Measurements from ENCODE around the gene PDAP1. TPM values are rescaled to one million over a fixed set of nuclear protein-coding genes. Genes with fewer than 3 reads are reported as not detected.
A peak's percentile ranks its signal among the peaks of the same experiment; 100 is the strongest.

The PDAP1 gene
- total and polyA plus RNA-seq, 2 of the 8 experiments (the other 6 are each of a cell fraction or from before 2014, with no cell fraction given) = 26.6 to 169 TPM

DNA sequence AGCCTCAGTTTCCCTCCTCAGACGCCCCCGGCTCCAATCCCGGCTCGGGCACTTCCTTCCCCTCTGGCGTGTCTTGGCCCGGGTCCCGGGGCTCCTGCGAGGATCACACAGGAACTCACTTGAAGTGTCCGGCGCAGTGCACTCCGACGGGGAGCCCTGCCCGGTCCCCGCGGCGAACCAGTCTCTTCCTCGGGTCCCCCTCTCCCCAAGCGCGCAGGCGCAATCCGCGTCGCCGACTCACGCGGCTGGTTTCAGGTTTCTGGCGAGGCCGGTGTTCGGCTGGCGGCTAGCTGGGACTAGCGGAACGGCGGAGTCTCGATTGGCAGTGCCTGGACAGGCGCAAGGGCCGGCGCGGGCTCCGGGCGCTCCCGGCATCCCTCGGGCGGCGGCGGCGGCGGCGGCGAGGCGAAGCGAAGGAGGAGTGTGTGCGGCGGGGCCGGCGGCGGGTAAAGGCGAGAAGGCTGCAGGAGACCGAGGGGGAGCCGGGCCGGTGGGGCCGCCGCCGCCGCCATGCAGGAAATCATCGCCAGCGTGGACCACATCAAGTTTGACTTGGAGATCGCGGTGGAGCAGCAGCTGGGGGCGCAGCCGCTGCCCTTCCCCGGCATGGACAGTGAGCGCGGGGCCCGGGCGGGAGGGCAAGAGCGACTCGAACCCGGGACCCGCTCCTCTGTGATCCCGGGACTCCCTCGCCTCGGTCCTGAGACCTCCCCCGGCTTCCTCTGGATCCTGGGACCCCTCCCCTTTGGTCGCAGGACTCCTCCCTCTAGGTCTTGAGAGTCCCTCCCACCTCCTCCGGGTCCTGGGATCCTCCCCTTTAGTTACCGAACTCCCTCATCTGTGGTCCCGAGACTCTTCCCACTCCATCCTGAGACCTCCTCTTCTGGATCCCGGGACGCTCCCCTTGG, 30.4 kb upstream of the PDAP1 start, which contains the start of the genes CPSF4 and PTCD1 (continued):
- TF ChIP-seq RFX5 (IDR thresholded peaks at IDR 0.05; ENCODE audit: borderline replicate concordance, low read depth, low read length) (no peak), ZNF274 (IDR thresholded peaks at IDR 0.05; ENCODE audit: borderline replicate concordance, extremely low read depth, low read length) (no peak), KDM1A (IDR thresholded peaks at IDR 0.05; ENCODE audit: borderline replicate concordance, low read length) (no peak), CHD2 (IDR thresholded peaks at IDR 0.05; ENCODE audit: low read length) (no peak), MAFK (IDR thresholded peaks at IDR 0.05; ENCODE audit: low read depth, low read length) (no peak), SP1 (IDR thresholded peaks at IDR 0.05; ENCODE audit: low read depth, low read length) (peak; percentile 13; the same call in 1 of the 2 replicates), SIN3A (conservative IDR thresholded peaks at IDR 0.05 in 1 of 2, IDR thresholded peaks at IDR 0.05 in 1 of 2; ENCODE audit: low read depth in 1 of 2, low read length in 2 of 2) (peak in 1 of 2 experiments; percentile 81; a peak in 1 of 4 replicates), YY1 (IDR thresholded peaks at IDR 0.05; ENCODE audit: low read depth, low read length) (peak; percentile 67; the same call in 1 of the 2 replicates), NRF1 (IDR thresholded peaks at IDR 0.05; ENCODE audit: low read depth, low read length) (peak; percentile 25; the same call in 1 of the 2 replicates), TAF7 (optimal IDR thresholded peaks at IDR 0.05; ENCODE audit: borderline replicate concordance, low read depth, low read length) (peak; percentile 38), TBP (IDR thresholded peaks at IDR 0.05; ENCODE audit: low read depth, low read length) (peak; percentile 65; the same call in 1 of the 2 replicates), SP4 (IDR thresholded peaks at IDR 0.05; ENCODE audit: low read length) (0 out of 2 replicates have a peak, but pooled peaks have one; percentile 27), EP300 (IDR thresholded peaks at IDR 0.05; ENCODE audit: borderline replicate concordance in 1 of 2, low read depth in 2 of 2, low read length in 2 of 2) (peak in 1 of 2 experiments; percentile 49; a peak in 1 of 3 replicates), SRF (IDR thresholded peaks at IDR 0.05; ENCODE audit: low read depth, low read length) (peak; percentile 98), HDAC2 (IDR thresholded peaks at IDR 0.05; ENCODE audit: borderline replicate concordance in 1 of 2, low read depth in 2 of 2, low read length in 2 of 2) (0 out of 4 replicates have a peak, but pooled peaks of 1 of the 2 experiments have one; percentile 54)
- TF ChIP-seq, protein P1, sequence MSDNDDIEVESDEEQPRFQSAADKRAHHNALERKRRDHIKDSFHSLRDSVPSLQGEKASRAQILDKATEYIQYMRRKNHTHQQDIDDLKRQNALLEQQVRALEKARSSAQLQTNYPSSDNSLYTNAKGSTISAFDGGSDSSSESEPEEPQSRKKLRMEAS (IDR thresholded peaks at IDR 0.05) = peak; percentile 82
- TF ChIP-seq, protein P2, sequence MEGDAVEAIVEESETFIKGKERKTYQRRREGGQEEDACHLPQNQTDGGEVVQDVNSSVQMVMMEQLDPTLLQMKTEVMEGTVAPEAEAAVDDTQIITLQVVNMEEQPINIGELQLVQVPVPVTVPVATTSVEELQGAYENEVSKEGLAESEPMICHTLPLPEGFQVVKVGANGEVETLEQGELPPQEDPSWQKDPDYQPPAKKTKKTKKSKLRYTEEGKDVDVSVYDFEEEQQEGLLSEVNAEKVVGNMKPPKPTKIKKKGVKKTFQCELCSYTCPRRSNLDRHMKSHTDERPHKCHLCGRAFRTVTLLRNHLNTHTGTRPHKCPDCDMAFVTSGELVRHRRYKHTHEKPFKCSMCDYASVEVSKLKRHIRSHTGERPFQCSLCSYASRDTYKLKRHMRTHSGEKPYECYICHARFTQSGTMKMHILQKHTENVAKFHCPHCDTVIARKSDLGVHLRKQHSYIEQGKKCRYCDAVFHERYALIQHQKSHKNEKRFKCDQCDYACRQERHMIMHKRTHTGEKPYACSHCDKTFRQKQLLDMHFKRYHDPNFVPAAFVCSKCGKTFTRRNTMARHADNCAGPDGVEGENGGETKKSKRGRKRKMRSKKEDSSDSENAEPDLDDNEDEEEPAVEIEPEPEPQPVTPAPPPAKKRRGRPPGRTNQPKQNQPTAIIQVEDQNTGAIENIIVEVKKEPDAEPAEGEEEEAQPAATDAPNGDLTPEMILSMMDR (IDR thresholded peaks at IDR 0.05; ENCODE audit: control extremely low read depth in 1 of 3, insufficient read depth in 1 of 3, low read depth in 1 of 3, low read length in 3 of 3) = no peak
- TF ChIP-seq, protein P3, sequence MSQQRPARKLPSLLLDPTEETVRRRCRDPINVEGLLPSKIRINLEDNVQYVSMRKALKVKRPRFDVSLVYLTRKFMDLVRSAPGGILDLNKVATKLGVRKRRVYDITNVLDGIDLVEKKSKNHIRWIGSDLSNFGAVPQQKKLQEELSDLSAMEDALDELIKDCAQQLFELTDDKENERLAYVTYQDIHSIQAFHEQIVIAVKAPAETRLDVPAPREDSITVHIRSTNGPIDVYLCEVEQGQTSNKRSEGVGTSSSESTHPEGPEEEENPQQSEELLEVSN (IDR thresholded peaks at IDR 0.05) = peak; percentile 56
